ENCODE measurements around the gene ZNF341. TPM values are rescaled to one million over a fixed set of nuclear protein-coding genes. Genes with fewer than 3 reads are reported as not detected.
"Not testable (repeated sequence)": the region's sequence is repeated elsewhere in the genome, so short reads cannot be mapped to it uniquely, and the experiment has no call there.

Gene ZNF341
- total RNA-seq, 2 experiments from 2014 or later: 5.6 to 5.8 TPM

GRCh38 chr20:33740189-33740588 is 8.4 kb downstream of the ZNF341 start:
- peaks cover 27% of the 10 kb centered on the region for H3K36me3 Mint-ChIP-seq (ENCODE audit: low read depth)
- no peak for DNase-seq
- ChIA-PET POLR2A (no interaction called here), CTCF (no interaction called here)
- peaks cover 3% of the 10 kb centered on the region for H3K4me1 Mint-ChIP-seq
- H3K27me3 Mint-ChIP-seq: no peaks in the 10 kb centered on the region
- peaks cover 16% of the 10 kb centered on the region for H3K9me3 Mint-ChIP-seq
- H3K4me3 Mint-ChIP-seq: no peak overlapping the region
- H3K27ac Mint-ChIP-seq: no peak overlapping the region

- Mint-ChIP-seq H3K9me3 (no peaks in the 10 kb centered on the region), H3K27me3 (no peaks in the 10 kb centered on the region), H3K27ac (no peak overlapping the region), H3K4me3 (no peak overlapping the region), H3K36me3 (ENCODE audit: low read depth) (peaks cover 12% of the 10 kb centered on the region), H3K4me1 (peaks cover 3% of the 10 kb centered on the region)
- no peak for DNase-seq
- CTCF ChIA-PET: no interaction called here
- POLR2A ChIA-PET: no interaction called here
These were observed 12.4 kb downstream of the ZNF341 start for GRCh38 chr20:33744181-33744580.

- no peaks in the 10 kb centered on the region for H3K27me3 Mint-ChIP-seq
- H3K4me3 Mint-ChIP-seq: no peak overlapping the region
- ChIA-PET POLR2A (no interaction called here), CTCF (no interaction called here)
- H3K4me1 Mint-ChIP-seq: peaks cover 3% of the 10 kb centered on the region
- H3K9me3 Mint-ChIP-seq: no peaks in the 10 kb centered on the region
- DNase-seq: no peak
- H3K27ac Mint-ChIP-seq: no peak overlapping the region
- peaks cover 12% of the 10 kb centered on the region for H3K36me3 Mint-ChIP-seq (ENCODE audit: low read depth)
These were observed 13.1 kb downstream of the ZNF341 start for GRCh38 chr20:33744773-33745385.

GRCh38 chr20:33746325-33746998 is 14.7 kb downstream of the ZNF341 start:
- no peak overlapping the region for H3K27ac Mint-ChIP-seq
- CTCF ChIA-PET: no interaction called here
- H3K9me3 Mint-ChIP-seq: no peaks in the 10 kb centered on the region
- no peak for DNase-seq
- POLR2A ChIA-PET: no interaction called here
- peaks cover 3% of the 10 kb centered on the region for H3K4me1 Mint-ChIP-seq
- no peaks in the 10 kb centered on the region for H3K27me3 Mint-ChIP-seq
- H3K4me3 Mint-ChIP-seq: no peak overlapping the region
- H3K36me3 Mint-ChIP-seq (ENCODE audit: low read depth): peaks cover 14% of the 10 kb centered on the region

GRCh38 chr20:33751775-33752174 is 20.0 kb downstream of the ZNF341 start:
- Mint-ChIP-seq H3K36me3 (ENCODE audit: low read depth) (peaks cover 25% of the 10 kb centered on the region), H3K9me3 (no peaks in the 10 kb centered on the region), H3K4me1 (no peaks in the 10 kb centered on the region), H3K4me3 (no peak overlapping the region), H3K27me3 (no peaks in the 10 kb centered on the region), H3K27ac (no peak overlapping the region)
- ChIA-PET POLR2A (no interaction called here), CTCF (interaction anchor here (0.6 kb wide), 1 partner anchor 222 kb away, joined by 7 read pairs; no protein-coding TSS in a partner anchor)
- DNase-seq: no peak

- CTCF ChIA-PET: interaction anchor here (0.7 to 0.8 kb wide), 2 partner anchors 21 to 227 kb away, joined by 3 read pairs; partner anchors contain the start of gene ZNF341
- no peaks in the 10 kb centered on the region for H3K9me3 Mint-ChIP-seq
These were observed 21.3 kb downstream of the ZNF341 start for GRCh38 chr20:33753143-33753542.

GRCh38 chr20:33753763-33754162 is 22.0 kb downstream of the ZNF341 start:
- ChIA-PET POLR2A (no interaction called here), CTCF (interaction anchor here (0.8 kb wide), 1 partner anchor 22 kb away, joined by 3 read pairs; the partner anchor contains the start of gene ZNF341)
- H3K4me1 Mint-ChIP-seq: no peaks in the 10 kb centered on the region
- no peaks in the 10 kb centered on the region for H3K27me3 Mint-ChIP-seq
- H3K4me3 Mint-ChIP-seq: no peak overlapping the region
- no peak overlapping the region for H3K27ac Mint-ChIP-seq
- H3K9me3 Mint-ChIP-seq: no peaks in the 10 kb centered on the region
- no peak for DNase-seq
- H3K36me3 Mint-ChIP-seq (ENCODE audit: low read depth): peaks cover 39% of the 10 kb centered on the region

More at GRCh38 chr20:33753143-33753542, 21.3 kb downstream of the ZNF341 start:
- Mint-ChIP-seq H3K36me3 (ENCODE audit: low read depth) (peaks cover 36% of the 10 kb centered on the region), H3K27ac (no peak overlapping the region), H3K27me3 (no peaks in the 10 kb centered on the region), H3K4me3 (no peak overlapping the region), H3K4me1 (no peaks in the 10 kb centered on the region)
- DNase-seq: no peak
- POLR2A ChIA-PET: no interaction called here

- ChIA-PET CTCF (interaction anchor here (1.2 kb wide), 1 partner anchor 36 kb away, joined by 3 read pairs; no protein-coding TSS in a partner anchor), POLR2A (interaction anchor here (1.5 kb wide), 1 partner anchor 23 kb away, joined by 3 read pairs; no protein-coding TSS in a partner anchor)
- not testable (repeated sequence) for H3K27me3 Mint-ChIP-seq, H3K9me3 Mint-ChIP-seq, H3K4me3 Mint-ChIP-seq, DNase-seq, H3K4me1 Mint-ChIP-seq, H3K27ac Mint-ChIP-seq
- peaks cover 41% of the 10 kb centered on the region for H3K36me3 Mint-ChIP-seq (ENCODE audit: low read depth)
These were observed 24.2 kb downstream of the ZNF341 start for GRCh38 chr20:33755936-33756490.

- ChIA-PET CTCF (interaction anchor here (1.2 kb wide), 1 partner anchor 35 kb away, joined by 3 read pairs; no protein-coding TSS in a partner anchor), POLR2A (interaction anchor here (1.5 kb wide), 1 partner anchor 22 kb away, joined by 3 read pairs; no protein-coding TSS in a partner anchor)
- Mint-ChIP-seq H3K4me1 (no peaks in the 10 kb centered on the region), H3K27ac (no peak overlapping the region), H3K27me3 (no peaks in the 10 kb centered on the region), H3K36me3 (ENCODE audit: low read depth) (peaks cover 43% of the 10 kb centered on the region), H3K4me3 (no peak overlapping the region), H3K9me3 (no peaks in the 10 kb centered on the region)
- no peak for DNase-seq
These were observed 25.2 kb downstream of the ZNF341 start for GRCh38 chr20:33757046-33757445.

- ChIA-PET POLR2A (no interaction called here), CTCF (interaction anchor here (0.6 kb wide), 1 partner anchor 38 kb away, joined by 4 read pairs; no protein-coding TSS in a partner anchor)
- H3K4me3 Mint-ChIP-seq: no peak overlapping the region
- no peak for DNase-seq
- no peaks in the 10 kb centered on the region for H3K27me3 Mint-ChIP-seq
- no peak overlapping the region for H3K27ac Mint-ChIP-seq
- H3K36me3 Mint-ChIP-seq (ENCODE audit: low read depth): peaks cover 43% of the 10 kb centered on the region
- no peaks in the 10 kb centered on the region for H3K9me3 Mint-ChIP-seq
- H3K4me1 Mint-ChIP-seq: no peaks in the 10 kb centered on the region
These were observed 25.7 kb downstream of the ZNF341 start for GRCh38 chr20:33757458-33757857.

- Mint-ChIP-seq H3K4me3 (no peak overlapping the region), H3K27ac (no peak overlapping the region), H3K36me3 (ENCODE audit: low read depth) (peaks cover 31% of the 10 kb centered on the region), H3K27me3 (no peaks in the 10 kb centered on the region), H3K9me3 (no peaks in the 10 kb centered on the region), H3K4me1 (no peaks in the 10 kb centered on the region)
- no peak for DNase-seq
- CTCF ChIA-PET: no interaction called here
- POLR2A ChIA-PET: no interaction called here
These were observed 30.0 kb downstream of the ZNF341 start for GRCh38 chr20:33761698-33762250.

- no peaks in the 10 kb centered on the region for H3K27me3 Mint-ChIP-seq
- H3K9me3 Mint-ChIP-seq: no peaks in the 10 kb centered on the region
- DNase-seq: no peak
- H3K27ac Mint-ChIP-seq: no peak overlapping the region
- no peak overlapping the region for H3K4me3 Mint-ChIP-seq
- peaks cover 6% of the 10 kb centered on the region for H3K4me1 Mint-ChIP-seq
- ChIA-PET CTCF (no interaction called here), POLR2A (no interaction called here)
- H3K36me3 Mint-ChIP-seq (ENCODE audit: low read depth): peaks cover 22% of the 10 kb centered on the region
These were observed 33.3 kb downstream of the ZNF341 start for GRCh38 chr20:33765099-33765498.

GRCh38 chr20:33765592-33765991 is 33.8 kb downstream of the ZNF341 start:
- no peaks in the 10 kb centered on the region for H3K27me3 Mint-ChIP-seq
- POLR2A ChIA-PET: no interaction called here
- CTCF ChIA-PET: no interaction called here
- H3K9me3 Mint-ChIP-seq: no peaks in the 10 kb centered on the region
- H3K36me3 Mint-ChIP-seq (ENCODE audit: low read depth): peaks cover 22% of the 10 kb centered on the region
- DNase-seq: no peak
- no peak overlapping the region for H3K27ac Mint-ChIP-seq
- H3K4me1 Mint-ChIP-seq: peaks cover 6% of the 10 kb centered on the region
- no peak overlapping the region for H3K4me3 Mint-ChIP-seq

Data from activated CD4-positive, alpha-beta memory T cell treated with anti-CD3 and anti-CD28 coated beads, Interleukin-2, amount 10 ng/mL, durations not matched to agents 7 days and 5 days (primary cell).